Pancreas (tissue), 10 donors: ENCODE results near the gene FN3KRP. TPM values are rescaled to one million over a fixed set of nuclear protein-coding genes. Genes with fewer than 3 reads are reported as not detected.

Source experiments
- ATAC-seq, 4 donors: fragments of 200-7000 bp; cut with Tn5 transposase; one replicate each; pipeline versions ENCODE4 v1.8.0 to v1.9.1; 2020; ENCODE audit warnings: mild to moderate bottlenecking in 4 of 4, moderate library complexity in 4 of 4
- DNase-seq, 6 donors: peaks; one replicate each; pipeline ENCODE4 v3.0.0-alpha.2; 2020
- FAIRE-seq: peaks from 2 replicates; lab custom pipeline; 2012; peaks lifted over from hg19 to GRCh38; lab: Jason Lieb, UNC
- H3K27ac ChIP-seq, 4 donors: fragments of 200-600 bp; sonication (generic); 1 replicate in 3 of 4; 2 replicates in 1 of 4; pipeline versions ENCODE4 v1.5.0 to v1.8.0; 2020
- H3K27me3 ChIP-seq, 4 donors: fragments of 200-600 bp; one replicate each; pipeline ENCODE4 v1.8.0; 2021
- H3K36me3 ChIP-seq, 3 donors: fragments of 200-600 bp; sonication (generic) in 1 of 3; one replicate each; pipeline versions ENCODE4 v1.5.0 to v1.8.0; 2020 to 2021
- H3K4me1 ChIP-seq, 3 donors: fragments of 200-600 bp; one replicate each; pipeline ENCODE4 v1.8.0; 2021
- H3K4me3 ChIP-seq, 4 donors: fragments of 200-600 bp; sonication (generic) in 2 of 4; one replicate each; pipeline versions ENCODE4 v1.5.0 to v1.8.0; 2020 to 2021
- H3K9me3 ChIP-seq, 4 donors: fragments of 200-600 bp; one replicate each; pipeline ENCODE4 v1.8.0; 2021
- CTCF ChIP-seq, 4 donors: fragments of 200-600 bp; sonication (generic) in 3 of 4; IDR thresholded peaks; one replicate each; pipeline versions ENCODE4 v1.5.0 to v1.8.0; 2021; ENCODE audit warnings: antibody characterized with exemption in 4 of 4
- WGBS, 2 donors: extraction: QIAGEN DNeasy Blood & Tissue Kit; methylation state at CpG; one replicate each; pipeline ENCODE4 v1.1.7; 2013; 5-methylcytosine and 5-hydroxymethylcytosine counted together
- intact Hi-C, 3 donors: fragments of 100-400 bp; cut with DNase I; formaldehyde crosslinking; loops; one replicate each; pipeline versions ENCODE4 v1.11.1 to v1.14.2; 2022
- polyA plus RNA-seq, 2 donors: library from polyadenylated mRNA; stranded (reverse); fragments of 200-250 nt; gene quantifications; one replicate each; pipeline ENCODE4 v1.2.3, GENCODE V29; 2013
- total RNA-seq, 6 donors: library from RNA; stranded (reverse); fragmentation: NEBNext Ultra II Directional in 4 of 6; extraction: Animal tissue kit (Norgen Biotek cat#: 25700) in 4 of 6; gene quantifications; one replicate each; pipeline versions ENCODE4 v1.2.1 to v1.2.4, GENCODE V29; 2021 to 2023
- donor health status: healthy with polysubstance abuse.
- donor health status: DM: no; HTN: no; CAD: no; lungs with moderate emphysema.
- donor health status: DM: no; HTN: no; CAD: no.
- donor health status: control.
- donor health status: control.
- donor health status: Bipolar disorder and iron deficiency.
- donor health status: DM: yes; HTN: yes; CAD: no.
- donor health status: DM: no; HTN: no; CAD: no.
- donor health status: DM: no; HTN: no; CAD: no.
- donor health status: DM: yes; HTN: yes; CAD: no.

Gene FN3KRP
- total and polyA plus RNA-seq, 8 donors, result 9.3 to 23.1 (median 13.4) TPM

GRCh38 chr17:82750241-82750908 is 33.9 kb downstream of the FN3KRP start:
- Histone ChIP-seq H3K27me3 (no peaks in the 10 kb centered on the region), H3K4me1 (peaks cover 0 to 5% (median 4%) of the 10 kb centered on the region in 3 donors), H3K4me3 (no peak overlapping the region), H3K36me3 (no peaks in the 10 kb centered on the region), H3K9me3 (no peaks in the 10 kb centered on the region), H3K27ac (no peak overlapping the region)
- ATAC-seq, result no peak
- intact Hi-C loops, result no loop called here
- no peak for FAIRE-seq
- 78 to 79% methylated on average over 30 to 40 of the region's 40 CpGs for WGBS, 2 donors
- DNase-seq, result peak in 3 of 6 donors; percentile 28 to 78 (median 50)
- TF ChIP-seq CTCF (IDR thresholded peaks at IDR 0.05), result no peak

GRCh38 chr17:82751171-82751570 is 34.7 kb downstream of the FN3KRP start:
- intact Hi-C loops, result no loop called here
- H3K27me3 ChIP-seq, result no peaks in the 10 kb centered on the region
- ATAC-seq, result no peak
- no peaks in the 10 kb centered on the region for H3K9me3 ChIP-seq
- WGBS, 2 donors, result 1 to 2% methylated on average over 45 to 56 of the region's 56 CpGs
- no peaks in the 10 kb centered on the region for H3K36me3 ChIP-seq
- no peak for FAIRE-seq
- peak overlapping the region; percentile 47 to 90 (median 72) for H3K4me3 ChIP-seq
- H3K27ac ChIP-seq, result peak overlapping the region in 1 of 4 donors; percentile 33
- DNase-seq, result peak in 3 of 6 donors; percentile 28 to 83 (median 65)
- TF ChIP-seq CTCF (IDR thresholded peaks at IDR 0.05), result no peak
- peaks cover 0 to 5% (median 4%) of the 10 kb centered on the region in 3 donors for H3K4me1 ChIP-seq

- no peak for TF ChIP-seq CTCF (IDR thresholded peaks at IDR 0.05)
- Histone ChIP-seq H3K27ac (peak within 1 kb of the TSS; percentile 12 to 71 (median 56)), H3K27me3 (no peaks in the 10 kb centered on the region), H3K9me3 (no peaks in the 10 kb centered on the region), H3K4me1 (peaks cover 0 to 5% (median 4%) of the 10 kb centered on the region in 3 donors), H3K4me3 (peak within 1 kb of the TSS; percentile 85 to 98 (median 88)), H3K36me3 (no peaks in the 10 kb centered on the region)
- peak; percentile 84 to 96 (median 90) for DNase-seq
- peak; percentile 87 to 94 (median 90) for ATAC-seq
- FAIRE-seq, result no peak
- intact Hi-C loops, result no loop called here
- 0% methylated on average over 62 to 95 of the region's 114 CpGs for WGBS, 2 donors
Measured at GRCh38 chr17:82751571-82752370, 35.3 kb downstream of the FN3KRP start, which contains the start of gene TBCD. Gene TBCD (plus strand): TSS chr17:82752065. CDS start chr17:82752194, 129 bp downstream.

- peak in 2 of 4 donors; percentile 0 to 14 for ATAC-seq
Measured at GRCh38 chr17:82752371-82753200, 36.1 kb downstream of the FN3KRP start.

More at GRCh38 chr17:82752371-82753200, 36.1 kb downstream of the FN3KRP start:
- H3K4me3 ChIP-seq, result peak overlapping the region; percentile 85 to 98 (median 88)
- peaks cover 0 to 5% (median 4%) of the 10 kb centered on the region in 3 donors for H3K4me1 ChIP-seq
- peak overlapping the region in 1 of 4 donors; percentile 49 for H3K27ac ChIP-seq
- peak in 2 of 6 donors; percentile 57 to 72 for DNase-seq
- no peak for FAIRE-seq
- intact Hi-C loops, result no loop called here
- WGBS, 2 donors, result 1 to 2% methylated on average over 55 to 72 of the region's 72 CpGs
- H3K9me3 ChIP-seq, result no peaks in the 10 kb centered on the region
- no peaks in the 10 kb centered on the region for H3K27me3 ChIP-seq
- no peak for TF ChIP-seq CTCF (IDR thresholded peaks at IDR 0.05)
- no peaks in the 10 kb centered on the region for H3K36me3 ChIP-seq
